ENCODE data around the gene NUP93. TPM values are rescaled to one million over a fixed set of nuclear protein-coding genes. Genes with fewer than 3 reads are reported as not detected.

NUP93 gene
- total and polyA plus RNA-seq, 4 donors, result 27.4 to 59.9 (median 51.2) TPM

GRCh38 chr16:56724191-56724590 is 5.7 kb upstream of the NUP93 start:
- H3K4me1 ChIP-seq (ENCODE audit: control insufficient read depth in 5 of 5, insufficient read depth in 5 of 5, low read length in 5 of 5), result peaks cover 0 to 9% (median 4%) of the 10 kb centered on the region in 5 donors
- no peak for DNase-seq
- 92 to 93% methylated on average over 3 of the region's 3 CpGs for WGBS, 2 donors
- no peak for TF ChIP-seq CTCF (IDR thresholded peaks at IDR 0.05; ENCODE audit: control extremely low read depth, extremely low read depth)
- H3K36me3 ChIP-seq (ENCODE audit: control insufficient read depth in 4 of 4, insufficient read depth in 4 of 4, low read length in 4 of 4), result no peaks in the 10 kb centered on the region
- no peak for ATAC-seq (ENCODE audit: insufficient read depth, low FRiP score)
- no peak overlapping the region for H3K9ac ChIP-seq (ENCODE audit: insufficient read depth in 1 of 2, low read length in 2 of 2)
- H3K4me3 ChIP-seq, result no peak overlapping the region
- H3K27me3 ChIP-seq (ENCODE audit: control insufficient read depth in 3 of 3, insufficient read depth in 3 of 3, low read length in 2 of 3), result peaks cover 0 to 3% (median 0%) of the 10 kb centered on the region in 3 donors
- peaks cover 0 to 3% (median 0%) of the 10 kb centered on the region in 4 donors for H3K9me3 ChIP-seq (ENCODE audit: control insufficient read depth in 4 of 4, insufficient read depth in 3 of 4, low read length in 3 of 4)
- no peak overlapping the region for H3K27ac ChIP-seq (ENCODE audit: low read depth in 1 of 2, low read length in 1 of 2)

GRCh38 chr16:56726283-56726682 is 3.6 kb upstream of the NUP93 start:
- no peak for DNase-seq
- H3K36me3 ChIP-seq (ENCODE audit: control insufficient read depth in 4 of 4, insufficient read depth in 4 of 4, low read length in 4 of 4), result no peaks in the 10 kb centered on the region
- no peak for ATAC-seq (ENCODE audit: insufficient read depth, low FRiP score)
- H3K4me3 ChIP-seq, result no peak overlapping the region
- WGBS, 2 donors, result 88 to 92% methylated on average over 2 of the region's 2 CpGs
- H3K27ac ChIP-seq (ENCODE audit: low read depth in 1 of 2, low read length in 1 of 2), result no peak overlapping the region
- peaks cover 0 to 3% (median 0%) of the 10 kb centered on the region in 4 donors for H3K9me3 ChIP-seq (ENCODE audit: control insufficient read depth in 4 of 4, insufficient read depth in 3 of 4, low read length in 3 of 4)
- no peak for TF ChIP-seq CTCF (IDR thresholded peaks at IDR 0.05; ENCODE audit: control extremely low read depth, extremely low read depth)
- peaks cover 0 to 3% (median 0%) of the 10 kb centered on the region in 3 donors for H3K27me3 ChIP-seq (ENCODE audit: control insufficient read depth in 3 of 3, insufficient read depth in 3 of 3, low read length in 2 of 3)
- peaks cover 0 to 19% (median 7%) of the 10 kb centered on the region in 5 donors for H3K4me1 ChIP-seq (ENCODE audit: control insufficient read depth in 5 of 5, insufficient read depth in 5 of 5, low read length in 5 of 5)
- no peak overlapping the region for H3K9ac ChIP-seq (ENCODE audit: insufficient read depth in 1 of 2, low read length in 2 of 2)

- Histone ChIP-seq H3K4me1 (ENCODE audit: control insufficient read depth in 5 of 5, insufficient read depth in 5 of 5, low read length in 5 of 5) (peaks cover 0 to 19% (median 7%) of the 10 kb centered on the region in 5 donors), H3K9ac (ENCODE audit: insufficient read depth in 1 of 2, low read length in 2 of 2) (no peak overlapping the region), H3K9me3 (ENCODE audit: control insufficient read depth in 4 of 4, insufficient read depth in 3 of 4, low read length in 3 of 4) (peaks cover 0 to 3% (median 0%) of the 10 kb centered on the region in 4 donors), H3K27me3 (ENCODE audit: control insufficient read depth in 3 of 3, insufficient read depth in 3 of 3, low read length in 2 of 3) (peaks cover 0 to 3% (median 0%) of the 10 kb centered on the region in 3 donors), H3K27ac (ENCODE audit: low read depth in 1 of 2, low read length in 1 of 2) (no peak overlapping the region), H3K4me3 (no peak overlapping the region), H3K36me3 (ENCODE audit: control insufficient read depth in 4 of 4, insufficient read depth in 4 of 4, low read length in 4 of 4) (no peaks in the 10 kb centered on the region)
- no peak for ATAC-seq (ENCODE audit: insufficient read depth, low FRiP score)
- DNase-seq, result no peak
- WGBS, 2 donors, result 96 to 97% methylated on average over 6 of the region's 6 CpGs
- no peak for TF ChIP-seq CTCF (IDR thresholded peaks at IDR 0.05; ENCODE audit: control extremely low read depth, extremely low read depth)
Observed at GRCh38 chr16:56726926-56727325, 3.0 kb upstream of the NUP93 start.

- H3K4me3 ChIP-seq, result no peak overlapping the region
- TF ChIP-seq CTCF (IDR thresholded peaks at IDR 0.05; ENCODE audit: control extremely low read depth, extremely low read depth), result no peak
- no peaks in the 10 kb centered on the region for H3K27me3 ChIP-seq (ENCODE audit: control insufficient read depth in 3 of 3, insufficient read depth in 3 of 3, low read length in 2 of 3)
- peaks cover 0 to 19% (median 7%) of the 10 kb centered on the region in 5 donors for H3K4me1 ChIP-seq (ENCODE audit: control insufficient read depth in 5 of 5, insufficient read depth in 5 of 5, low read length in 5 of 5)
- no peak overlapping the region for H3K9ac ChIP-seq (ENCODE audit: insufficient read depth in 1 of 2, low read length in 2 of 2)
- no peaks in the 10 kb centered on the region for H3K36me3 ChIP-seq (ENCODE audit: control insufficient read depth in 4 of 4, insufficient read depth in 4 of 4, low read length in 4 of 4)
- 96 to 100% methylated on average over 1 of the region's 1 CpG for WGBS, 2 donors
- no peak for ATAC-seq (ENCODE audit: insufficient read depth, low FRiP score)
- H3K27ac ChIP-seq (ENCODE audit: low read depth in 1 of 2, low read length in 1 of 2), result no peak overlapping the region
- H3K9me3 ChIP-seq (ENCODE audit: control insufficient read depth in 4 of 4, insufficient read depth in 3 of 4, low read length in 3 of 4), result no peaks in the 10 kb centered on the region
- DNase-seq, result no peak
Observed at GRCh38 chr16:56728027-56728426, 1.9 kb upstream of the NUP93 start.
